Measurements from ENCODE around the gene COMT.

COMT gene

GRCh38 chr22:19977296-19978243, 36.0 kb downstream of the COMT start:
- no peaks in the 10 kb centered on the region for H3K27me3 ChIP-seq (replicated peaks; ENCODE audit: control insufficient read depth, insufficient read depth, low read length)
- H3K9ac ChIP-seq (ENCODE audit: low read length): no peak overlapping the region
- no peak for DNase-seq (ENCODE audit: low read depth)
- H3K4me3 ChIP-seq (ENCODE audit: low read length): no peak overlapping the region
- no peaks in the 10 kb centered on the region for H3K36me3 ChIP-seq (ENCODE audit: control insufficient read depth, insufficient read depth, low read length, severe bottlenecking)
- H3K9me3 ChIP-seq (ENCODE audit: control insufficient read depth, low read length): no peaks in the 10 kb centered on the region
- H3K4me1 ChIP-seq (ENCODE audit: control insufficient read depth, insufficient read depth, low read length): no peaks in the 10 kb centered on the region

GRCh38 chr22:19978748-19979147, 37.2 kb downstream of the COMT start:
- H3K36me3 ChIP-seq (ENCODE audit: control insufficient read depth, insufficient read depth, low read length, severe bottlenecking): no peaks in the 10 kb centered on the region
- no peak overlapping the region for H3K9ac ChIP-seq (ENCODE audit: low read length)
- no peaks in the 10 kb centered on the region for H3K4me1 ChIP-seq (ENCODE audit: control insufficient read depth, insufficient read depth, low read length)
- H3K27me3 ChIP-seq (replicated peaks; ENCODE audit: control insufficient read depth, insufficient read depth, low read length): no peaks in the 10 kb centered on the region
- no peak overlapping the region for H3K4me3 ChIP-seq (ENCODE audit: low read length)
- H3K9me3 ChIP-seq (ENCODE audit: control insufficient read depth, low read length): no peaks in the 10 kb centered on the region
- no peak for DNase-seq (ENCODE audit: low read depth)

GRCh38 chr22:19979712-19980493, 38.3 kb downstream of the COMT start:
- Histone ChIP-seq H3K27me3 (replicated peaks; ENCODE audit: control insufficient read depth, insufficient read depth, low read length) (no peaks in the 10 kb centered on the region), H3K36me3 (ENCODE audit: control insufficient read depth, insufficient read depth, low read length, severe bottlenecking) (no peaks in the 10 kb centered on the region)

GRCh38 chr22:19980766-19981165, 39.2 kb downstream of the COMT start:
- Histone ChIP-seq H3K4me1 (ENCODE audit: control insufficient read depth, insufficient read depth, low read length) (no peaks in the 10 kb centered on the region), H3K4me3 (ENCODE audit: low read length) (no peak overlapping the region), H3K9ac (ENCODE audit: low read length) (no peak overlapping the region), H3K9me3 (ENCODE audit: control insufficient read depth, low read length) (no peaks in the 10 kb centered on the region), H3K36me3 (ENCODE audit: control insufficient read depth, insufficient read depth, low read length, severe bottlenecking) (no peaks in the 10 kb centered on the region), H3K27me3 (replicated peaks; ENCODE audit: control insufficient read depth, insufficient read depth, low read length) (no peaks in the 10 kb centered on the region)
- DNase-seq (ENCODE audit: low read depth): no peak

More at GRCh38 chr22:19979712-19980493, 38.3 kb downstream of the COMT start:
- DNase-seq (ENCODE audit: low read depth): no peak
- Histone ChIP-seq H3K9ac (ENCODE audit: low read length) (no peak overlapping the region), H3K4me1 (ENCODE audit: control insufficient read depth, insufficient read depth, low read length) (no peaks in the 10 kb centered on the region), H3K9me3 (ENCODE audit: control insufficient read depth, low read length) (no peaks in the 10 kb centered on the region), H3K4me3 (ENCODE audit: low read length) (no peak overlapping the region)

- Histone ChIP-seq H3K9me3 (ENCODE audit: control insufficient read depth, low read length) (no peaks in the 10 kb centered on the region), H3K9ac (ENCODE audit: low read length) (no peak overlapping the region), H3K27me3 (replicated peaks; ENCODE audit: control insufficient read depth, insufficient read depth, low read length) (no peaks in the 10 kb centered on the region), H3K4me3 (ENCODE audit: low read length) (no peak overlapping the region), H3K36me3 (ENCODE audit: control insufficient read depth, insufficient read depth, low read length, severe bottlenecking) (no peaks in the 10 kb centered on the region), H3K4me1 (ENCODE audit: control insufficient read depth, insufficient read depth, low read length) (no peaks in the 10 kb centered on the region)
- DNase-seq (ENCODE audit: low read depth): no peak
Observed at GRCh38 chr22:19981171-19981960, 39.8 kb downstream of the COMT start.

- DNase-seq (ENCODE audit: low read depth): no peak
- no peaks in the 10 kb centered on the region for H3K27me3 ChIP-seq (replicated peaks; ENCODE audit: control insufficient read depth, insufficient read depth, low read length)
- H3K9me3 ChIP-seq (ENCODE audit: control insufficient read depth, low read length): no peaks in the 10 kb centered on the region
- no peak overlapping the region for H3K9ac ChIP-seq (ENCODE audit: low read length)
- H3K4me3 ChIP-seq (ENCODE audit: low read length): no peak overlapping the region
- H3K4me1 ChIP-seq (ENCODE audit: control insufficient read depth, insufficient read depth, low read length): no peaks in the 10 kb centered on the region
- no peaks in the 10 kb centered on the region for H3K36me3 ChIP-seq (ENCODE audit: control insufficient read depth, insufficient read depth, low read length, severe bottlenecking)
Observed at GRCh38 chr22:19981961-19982920, 40.7 kb downstream of the COMT start.

GRCh38 chr22:19982991-19983578, 41.5 kb downstream of the COMT start:
- Histone ChIP-seq H3K9ac (ENCODE audit: low read length) (no peak overlapping the region), H3K4me1 (ENCODE audit: control insufficient read depth, insufficient read depth, low read length) (no peaks in the 10 kb centered on the region), H3K9me3 (ENCODE audit: control insufficient read depth, low read length) (no peaks in the 10 kb centered on the region), H3K4me3 (ENCODE audit: low read length) (no peak overlapping the region), H3K27me3 (replicated peaks; ENCODE audit: control insufficient read depth, insufficient read depth, low read length) (no peaks in the 10 kb centered on the region), H3K36me3 (ENCODE audit: control insufficient read depth, insufficient read depth, low read length, severe bottlenecking) (no peaks in the 10 kb centered on the region)
- DNase-seq (ENCODE audit: low read depth): no peak

GRCh38 chr22:19983741-19984140, 42.2 kb downstream of the COMT start:
- H3K9me3 ChIP-seq (ENCODE audit: control insufficient read depth, low read length): no peaks in the 10 kb centered on the region
- H3K4me1 ChIP-seq (ENCODE audit: control insufficient read depth, insufficient read depth, low read length): no peaks in the 10 kb centered on the region
- no peak for DNase-seq (ENCODE audit: low read depth)
- H3K9ac ChIP-seq (ENCODE audit: low read length): no peak overlapping the region
- H3K27me3 ChIP-seq (replicated peaks; ENCODE audit: control insufficient read depth, insufficient read depth, low read length): no peaks in the 10 kb centered on the region
- no peaks in the 10 kb centered on the region for H3K36me3 ChIP-seq (ENCODE audit: control insufficient read depth, insufficient read depth, low read length, severe bottlenecking)
- H3K4me3 ChIP-seq (ENCODE audit: low read length): no peak overlapping the region

GRCh38 chr22:19984201-19984753, 42.7 kb downstream of the COMT start:
- peak; percentile 51 for DNase-seq (ENCODE audit: low read depth)
- Histone ChIP-seq H3K27me3 (replicated peaks; ENCODE audit: control insufficient read depth, insufficient read depth, low read length) (no peaks in the 10 kb centered on the region), H3K36me3 (ENCODE audit: control insufficient read depth, insufficient read depth, low read length, severe bottlenecking) (no peaks in the 10 kb centered on the region), H3K9me3 (ENCODE audit: control insufficient read depth, low read length) (no peaks in the 10 kb centered on the region), H3K4me3 (ENCODE audit: low read length) (no peak overlapping the region), H3K4me1 (ENCODE audit: control insufficient read depth, insufficient read depth, low read length) (no peaks in the 10 kb centered on the region), H3K9ac (ENCODE audit: low read length) (no peak overlapping the region)

All from adipocyte (in vitro differentiated cells).